Sigmoid colon (tissue), 7 donors: ENCODE data around the gene RHOV. TPM values are rescaled to one million over a fixed set of nuclear protein-coding genes. Genes with fewer than 3 reads are reported as not detected.

Experiments
- DNase-seq: peaks from one replicate; pipeline ENCODE4 v3.0.0-alpha.2; 2019
- H3K27ac ChIP-seq, 4 donors: fragments of 200-600 bp; sonication (generic); one replicate each; pipeline ENCODE4 v1.5.1; 2016 to 2019; ENCODE audit warnings: mild to moderate bottlenecking in 1 of 4
- H3K27me3 ChIP-seq, 3 donors: fragments of 200-600 bp; sonication (generic); one replicate each; pipeline ENCODE4 v1.5.1; 2019; ENCODE audit warnings: mild to moderate bottlenecking in 1 of 3
- H3K36me3 ChIP-seq, 4 donors: fragments of 200-600 bp; sonication (generic); one replicate each; pipeline ENCODE4 v1.5.1; 2016 to 2019
- H3K4me1 ChIP-seq, 4 donors: fragments of 200-600 bp; sonication (generic); one replicate each; pipeline ENCODE4 v1.5.1; 2017 to 2019
- H3K4me3 ChIP-seq, 4 donors: fragments of 200-600 bp; sonication (generic); one replicate each; pipeline ENCODE4 v1.5.1; 2017 to 2019; ENCODE audit warnings: mild to moderate bottlenecking in 2 of 4, moderate library complexity in 1 of 4
- H3K9me3 ChIP-seq, 4 donors: fragments of 200-600 bp in 3 of 4; sonication (generic) in 3 of 4; one replicate each; pipeline versions ENCODE4 v1.5.1 to v1.6.1; 2013 to 2019
- CTCF ChIP-seq, 4 experiments: fragments of 450-650 bp in 3 of 4; fragments of 200-600 bp in 1 of 4; IDR thresholded peaks; one replicate each; pipeline ENCODE4 v1.5.1; 2016 to 2019; ENCODE audit warnings: antibody characterized with exemption in 4 of 4, mild to moderate bottlenecking in 3 of 4, moderate library complexity in 2 of 4
- EP300 ChIP-seq, 4 donors: sonication (generic); formaldehyde crosslinking; IDR thresholded peaks; one replicate each; pipeline ENCODE4 v1.6.1; 2017; ENCODE audit warnings: antibody characterized with exemption in 4 of 4
- POLR2A ChIP-seq, 2 donors: fragments of 450-650 bp; IDR thresholded peaks; one replicate each; pipeline ENCODE4 v1.6.1; 2016; ENCODE audit warnings: antibody characterized with exemption in 2 of 2, mild to moderate bottlenecking in 2 of 2, moderate library complexity in 2 of 2
- POLR2AphosphoS5 ChIP-seq, 4 donors: sonication (generic); formaldehyde crosslinking; IDR thresholded peaks; one replicate each; pipeline ENCODE4 v1.6.1; 2017; ENCODE audit warnings: antibody characterized with exemption in 4 of 4
- WGBS, 2 donors: extraction: QIAGEN DNeasy Blood & Tissue Kit; methylation state at CpG; one replicate each; pipeline ENCODE4 v1.1.7; 2013; 5-methylcytosine and 5-hydroxymethylcytosine counted together
- intact Hi-C: fragments of 100-400 bp; cut with DNase I; formaldehyde crosslinking; loops from one replicate; pipeline ENCODE4 v1.15.1; 2023
- polyA plus RNA-seq, 3 donors: library from polyadenylated mRNA; stranded (reverse); fragments of 200-250 nt; gene quantifications; one replicate each; pipeline ENCODE4 v1.2.3, GENCODE V29; 2013
- total RNA-seq, 4 donors: library from RNA; depleted of rRNA; stranded (reverse); fragments of >200 nt; gene quantifications; one replicate each; pipeline ENCODE4 v1.1.0, GENCODE V29; 2016
- donor health status: healthy with polysubstance abuse.
- donor health status: Bipolar disorder and iron deficiency.
- donor health status: healthy.

RHOV gene
- total and polyA plus RNA-seq, 7 donors: 4.8 to 8.1 (median 5.2) TPM; not detected in 4

GRCh38 chr15:40889112-40889511 lies 15.1 kb upstream of the RHOV start:
- Histone ChIP-seq H3K27me3 (no peaks in the 10 kb centered on the region), H3K36me3 (no peaks in the 10 kb centered on the region), H3K9me3 (no peaks in the 10 kb centered on the region), H3K4me3 (no peak overlapping the region), H3K27ac (no peak overlapping the region), H3K4me1 (peaks cover 0 to 7% (median 6%) of the 10 kb centered on the region in 4 donors)
- no peak for DNase-seq
- TF ChIP-seq POLR2A (IDR thresholded peaks at IDR 0.05) (no peak), POLR2AphosphoS5 (IDR thresholded peaks at IDR 0.05) (no peak), EP300 (IDR thresholded peaks at IDR 0.05) (no peak), CTCF (IDR thresholded peaks at IDR 0.05) (no peak)
- intact Hi-C loops: no loop called here

- no peak overlapping the region for H3K27ac ChIP-seq
- H3K9me3 ChIP-seq: no peaks in the 10 kb centered on the region
- WGBS, 2 donors: 58 to 80% methylated on average over 1 of the region's 1 CpG
- no peaks in the 10 kb centered on the region for H3K36me3 ChIP-seq
- no peak for DNase-seq
- peaks cover 0 to 3% (median 0%) of the 10 kb centered on the region in 3 donors for H3K27me3 ChIP-seq
- TF ChIP-seq CTCF (IDR thresholded peaks at IDR 0.05) (no peak), POLR2A (IDR thresholded peaks at IDR 0.05) (no peak), POLR2AphosphoS5 (IDR thresholded peaks at IDR 0.05) (no peak), EP300 (IDR thresholded peaks at IDR 0.05) (no peak)
- no peak overlapping the region for H3K4me3 ChIP-seq
- intact Hi-C loops: no loop called here
- no peaks in the 10 kb centered on the region for H3K4me1 ChIP-seq
Observed at GRCh38 chr15:40886586-40886985, 12.6 kb upstream of the RHOV start.

- Histone ChIP-seq H3K27ac (no peak overlapping the region), H3K27me3 (peaks cover 0 to 3% (median 0%) of the 10 kb centered on the region in 3 donors), H3K36me3 (no peaks in the 10 kb centered on the region), H3K9me3 (no peaks in the 10 kb centered on the region), H3K4me3 (no peak overlapping the region), H3K4me1 (no peaks in the 10 kb centered on the region)
- 97 to 98% methylated on average over 6 of the region's 6 CpGs for WGBS, 2 donors
- intact Hi-C loops: no loop called here
- DNase-seq: no peak
- TF ChIP-seq POLR2A (IDR thresholded peaks at IDR 0.05) (no peak), POLR2AphosphoS5 (IDR thresholded peaks at IDR 0.05) (no peak), EP300 (IDR thresholded peaks at IDR 0.05) (no peak), CTCF (IDR thresholded peaks at IDR 0.05) (no peak)
Observed at GRCh38 chr15:40881351-40881750, 7.3 kb upstream of the RHOV start.

- no peak for TF ChIP-seq POLR2A (IDR thresholded peaks at IDR 0.05)
- TF ChIP-seq POLR2AphosphoS5 (IDR thresholded peaks at IDR 0.05): no peak
- no peak for TF ChIP-seq CTCF (IDR thresholded peaks at IDR 0.05)
- no peak for TF ChIP-seq EP300 (IDR thresholded peaks at IDR 0.05)
- Histone ChIP-seq H3K36me3 (no peaks in the 10 kb centered on the region), H3K9me3 (no peaks in the 10 kb centered on the region), H3K27ac (no peak overlapping the region), H3K4me3 (no peak overlapping the region), H3K27me3 (peaks cover 0 to 3% (median 0%) of the 10 kb centered on the region in 3 donors), H3K4me1 (no peaks in the 10 kb centered on the region)
- no peak for DNase-seq
- intact Hi-C loops: no loop called here
- 18 to 66% methylated on average over 6 of the region's 6 CpGs for WGBS, 2 donors
Observed at GRCh38 chr15:40879609-40880008, 5.6 kb upstream of the RHOV start.

GRCh38 chr15:40878785-40879184 lies 4.8 kb upstream of the RHOV start:
- Histone ChIP-seq H3K27me3 (peaks cover 0 to 6% (median 3%) of the 10 kb centered on the region in 3 donors), H3K9me3 (no peaks in the 10 kb centered on the region), H3K36me3 (no peaks in the 10 kb centered on the region), H3K4me3 (no peak overlapping the region), H3K27ac (no peak overlapping the region), H3K4me1 (peaks cover 0 to 7% (median 6%) of the 10 kb centered on the region in 4 donors)
- intact Hi-C loops: no loop called here
- TF ChIP-seq EP300 (IDR thresholded peaks at IDR 0.05): no peak
- TF ChIP-seq POLR2A (IDR thresholded peaks at IDR 0.05): no peak
- no peak for TF ChIP-seq CTCF (IDR thresholded peaks at IDR 0.05)
- no peak for TF ChIP-seq POLR2AphosphoS5 (IDR thresholded peaks at IDR 0.05)
- 76 to 79% methylated on average over 1 of the region's 1 CpG for WGBS, 2 donors
- DNase-seq: no peak
